Fibroblast of skin of back (primary cell): ENCODE results near the gene IPO4.

Experiments
- DNase-seq: peaks from one replicate; pipeline ENCODE4 v3.0.0-alpha.2; 2013

Gene IPO4

GRCh38 chr14:24130717-24131548, 57.7 kb downstream of the IPO4 start:
- no peak for DNase-seq

GRCh38 chr14:24130380-24130716, 58.3 kb downstream of the IPO4 start, which contains the start of gene FITM1:
TSS of gene FITM1 (plus strand) at chr14:24130659. CDS start at chr14:24131564, 905 bp downstream.
- no peak for DNase-seq
